Vagina (tissue), 2 donors: ENCODE measurements around the gene NRBP1. TPM values are rescaled to one million over a fixed set of nuclear protein-coding genes. Genes with fewer than 3 reads are reported as not detected.

Experiments
- DNase-seq, 2 donors: peaks; one replicate each; pipeline ENCODE4 v3.0.0-alpha.2; 2017; ENCODE audit errors: extremely low spot score in 2 of 2
- H3K27ac ChIP-seq: fragments of 200-600 bp; sonication (generic); one replicate; pipeline ENCODE4 v1.5.1; 2019
- H3K27me3 ChIP-seq: fragments of 200-600 bp; sonication (generic); one replicate; pipeline ENCODE4 v1.5.1; 2019
- H3K36me3 ChIP-seq, 2 donors: fragments of 200-600 bp; sonication (generic); one replicate each; pipeline ENCODE4 v1.5.1; 2017 to 2019
- H3K4me1 ChIP-seq: fragments of 200-600 bp; sonication (generic); one replicate; pipeline ENCODE4 v1.5.1; 2019
- H3K4me3 ChIP-seq, 2 donors: fragments of 200-600 bp; sonication (generic); 1 replicate in 1 of 2; 2 replicates in 1 of 2; pipeline ENCODE4 v1.5.1; 2016 to 2019
- H3K9me3 ChIP-seq: fragments of 200-600 bp; sonication (generic); one replicate; pipeline ENCODE4 v1.5.1; 2019
- CTCF ChIP-seq, 3 experiments: fragments of 450-650 bp in 2 of 3; fragments of 200-600 bp in 1 of 3; sonication (generic) in 1 of 3; IDR thresholded peaks; one replicate each; pipeline ENCODE4 v1.5.1; 2017 to 2019; ENCODE audit warnings: antibody characterized with exemption in 3 of 3, mild to moderate bottlenecking in 2 of 3, moderate library complexity in 2 of 3
- POLR2A ChIP-seq, 2 donors: fragments of 450-650 bp; IDR thresholded peaks; one replicate each; pipeline ENCODE4 v1.6.1; 2017; ENCODE audit warnings: antibody characterized with exemption in 2 of 2, mild to moderate bottlenecking in 2 of 2, moderate library complexity in 2 of 2
- POLR2AphosphoS5 ChIP-seq, 2 donors: sonication (generic); formaldehyde crosslinking; IDR thresholded peaks; one replicate each; pipeline ENCODE4 v1.9.0; 2017; ENCODE audit warnings: antibody characterized with exemption in 2 of 2, mild to moderate bottlenecking in 2 of 2, low read depth in 1 of 2; ENCODE audit not compliant: insufficient read depth in 1 of 2
- intact Hi-C: fragments of 100-400 bp; cut with DNase I; formaldehyde crosslinking; loops from one replicate; pipeline ENCODE4 v1.15.1; 2023
- small RNA-seq: library from RNA; depleted of rRNA; stranded (forward); fragments of <200 nt; gene quantifications from one replicate; pipeline ENCODE3, GENCODE V24; 2016
- total RNA-seq: library from RNA; depleted of rRNA; stranded (reverse); fragments of >200 nt; gene quantifications from one replicate; pipeline ENCODE4 v1.2.3, GENCODE V29; 2016

Gene NRBP1
- total RNA-seq, 1 donor from 2014 or later = 62.6 TPM

GRCh38 chr2:27485496-27485895 lies 57.1 kb downstream of the NRBP1 start:
- Histone ChIP-seq H3K27me3 (no peaks in the 10 kb centered on the region), H3K27ac (no peak overlapping the region), H3K4me3 (no peak overlapping the region), H3K4me1 (peaks cover 15% of the 10 kb centered on the region), H3K36me3 (peaks cover 0 to 29% of the 10 kb centered on the region in 2 donors), H3K9me3 (no peaks in the 10 kb centered on the region)
- no peak for DNase-seq
- intact Hi-C loops = no loop called here
- no peak for TF ChIP-seq POLR2AphosphoS5 (IDR thresholded peaks at IDR 0.05; ENCODE audit: insufficient read depth in 1 of 2, low read depth in 1 of 2)
- TF ChIP-seq CTCF (IDR thresholded peaks at IDR 0.05) = no peak
- no peak for TF ChIP-seq POLR2A (IDR thresholded peaks at IDR 0.05)

GRCh38 chr2:27489118-27489497 lies 60.7 kb downstream of the NRBP1 start:
- DNase-seq = no peak
- Histone ChIP-seq H3K4me3 (peak overlapping the region; percentile 55 to 57), H3K27ac (peak overlapping the region; percentile 73), H3K9me3 (no peaks in the 10 kb centered on the region), H3K27me3 (no peaks in the 10 kb centered on the region), H3K36me3 (peaks cover 0 to 2% of the 10 kb centered on the region in 2 donors), H3K4me1 (peaks cover 17% of the 10 kb centered on the region)
- TF ChIP-seq POLR2AphosphoS5 (IDR thresholded peaks at IDR 0.05; ENCODE audit: insufficient read depth in 1 of 2, low read depth in 1 of 2) (no peak), POLR2A (IDR thresholded peaks at IDR 0.05) (no peak), CTCF (IDR thresholded peaks at IDR 0.05) (no peak)
- intact Hi-C loops = no loop called here

- TF ChIP-seq POLR2AphosphoS5 (IDR thresholded peaks at IDR 0.05; ENCODE audit: insufficient read depth in 1 of 2, low read depth in 1 of 2) (peak; percentile 89 to 97), POLR2A (IDR thresholded peaks at IDR 0.05) (peak in 1 of 2 donors; percentile 63), CTCF (IDR thresholded peaks at IDR 0.05) (no peak)
- H3K4me1 ChIP-seq = peaks cover 23% of the 10 kb centered on the region
- intact Hi-C loops = loop anchor here (5.0 kb wide), 1 partner anchor 138 kb away; the partner anchor contains the start of genes CCDC121 and GPN1
- H3K9me3 ChIP-seq = no peaks in the 10 kb centered on the region
- DNase-seq = peak; percentile 98 to 99
- peak within 1 kb of the TSS; percentile 55 to 57 for H3K4me3 ChIP-seq
- H3K27me3 ChIP-seq = no peaks in the 10 kb centered on the region
- H3K27ac ChIP-seq = peak within 1 kb of the TSS; percentile 73
- no peaks in the 10 kb centered on the region for H3K36me3 ChIP-seq
Observed at GRCh38 chr2:27489498-27490397, 61.3 kb downstream of the NRBP1 start, which contains the start of gene IFT172. Gene IFT172, minus strand, starts transcription at chr2:27489743. Its CDS starts 90 bp downstream, at chr2:27489653.

Small RNAs within 50 kb of the gene (small RNA-seq; reads per million reads assigned to genes)
- gene RNU6-986P = not detected

Other genes starting within 250 kb of the NRBP1 start
- gene ATRAID, start 216.6 kb upstream of the NRBP1 start, total RNA-seq = 150 TPM
- 37.3 TPM for gene SLC5A6, start 216.4 kb upstream of the NRBP1 start, total RNA-seq
- 25.0 TPM for gene CAD, start 211.3 kb upstream of the NRBP1 start, total RNA-seq
- gene SLC30A3, start 165.6 kb upstream of the NRBP1 start, total RNA-seq = 1.2 TPM
- 1.5 TPM for gene DNAJC5G, start 153.2 kb upstream of the NRBP1 start, total RNA-seq
- 2.5 TPM for gene TRIM54, start 146.2 kb upstream of the NRBP1 start, total RNA-seq
- 3.2 TPM for gene UCN, start 120.2 kb upstream of the NRBP1 start, total RNA-seq
- gene MPV17, start 105.5 kb upstream of the NRBP1 start, total RNA-seq = 55.7 TPM
- 67.5 TPM for gene GTF3C2, start 71.9 kb upstream of the NRBP1 start, total RNA-seq
- 37.1 TPM for gene EIF2B4, start 58.3 kb upstream of the NRBP1 start, total RNA-seq
- gene SNX17, start 58.0 kb upstream of the NRBP1 start, total RNA-seq = 99.2 TPM
- 17.4 TPM for gene ZNF513, start 47.9 kb upstream of the NRBP1 start, total RNA-seq
- gene PPM1G, start 19.0 kb upstream of the NRBP1 start, total RNA-seq = 45.4 TPM
- 3.9 TPM for gene KRTCAP3, start 13.8 kb downstream of the NRBP1 start, total RNA-seq
- 30.7 TPM for gene IFT172, start 61.1 kb downstream of the NRBP1 start, total RNA-seq
- 18.2 TPM for gene FNDC4, start 66.6 kb downstream of the NRBP1 start, total RNA-seq
- 0.98 TPM for gene GCKR, start 68.2 kb downstream of the NRBP1 start, total RNA-seq
- 35.4 TPM for gene ZNF512, start 154.4 kb downstream of the NRBP1 start, total RNA-seq
- 2.5 TPM for gene CCDC121, start 200.4 kb downstream of the NRBP1 start, total RNA-seq
- 30.0 TPM for gene GPN1, start 200.4 kb downstream of the NRBP1 start, total RNA-seq
- 26.5 TPM for gene SUPT7L, start 235.0 kb downstream of the NRBP1 start, total RNA-seq
- 21.9 TPM for gene SLC4A1AP, start 235.3 kb downstream of the NRBP1 start, total RNA-seq